Stimulated activated effector memory CD8-positive, alpha-beta T cell treated with anti-CD3 and anti-CD28 coated beads, Interleukin-12 subunit alpha, Interleukin-12 subunit beta, amount 100 ng/mL, for 72 hours (primary cell): ENCODE measurements around the gene FAM210A.

ENCODE experiments used
- ATAC-seq: fragments of 150-1000 bp; cut with Tn5 transposase; 2 replicates; pipeline ENCODE4 v1.10.0; 2021
- DNase-seq, 2 donors: peaks; one replicate each; pipeline ENCODE4 v3.0.0; 2021 to 2022; ENCODE audit warnings: low spot score in 2 of 2
- H3K27ac Mint-ChIP-seq: one replicate; pipeline ENCODE4 v1.8.0; 2022; ENCODE audit warnings: mild to moderate bottlenecking, mixed read lengths
- H3K36me3 Mint-ChIP-seq: one replicate; pipeline ENCODE4 v1.8.0; 2022; ENCODE audit warnings: mild to moderate bottlenecking, mixed read lengths
- H3K4me1 Mint-ChIP-seq: one replicate; pipeline ENCODE4 v1.8.0; 2022; ENCODE audit warnings: mixed read lengths
- H3K4me3 Mint-ChIP-seq: one replicate; pipeline ENCODE4 v1.8.0; 2022; ENCODE audit warnings: mild to moderate bottlenecking, mixed read lengths
- H3K9me3 Mint-ChIP-seq: one replicate; pipeline ENCODE4 v1.8.0; 2022; ENCODE audit warnings: mixed read lengths

The FAM210A gene

GRCh38 chr18:13624563-13625237 is 101.7 kb downstream of the FAM210A start:
- H3K36me3 Mint-ChIP-seq: peaks cover 17% of the 10 kb centered on the region
- H3K27ac Mint-ChIP-seq: peak overlapping the region; percentile 45
- H3K4me1 Mint-ChIP-seq: peaks cover 15% of the 10 kb centered on the region
- DNase-seq: no peak
- ATAC-seq: no peak
- no peaks in the 10 kb centered on the region for H3K9me3 Mint-ChIP-seq
- H3K4me3 Mint-ChIP-seq: no peak overlapping the region

GRCh38 chr18:13623871-13624270 is 102.5 kb downstream of the FAM210A start:
- no peaks in the 10 kb centered on the region for H3K9me3 Mint-ChIP-seq
- DNase-seq: no peak
- H3K4me1 Mint-ChIP-seq: peaks cover 10% of the 10 kb centered on the region
- ATAC-seq: no peak
- H3K36me3 Mint-ChIP-seq: peaks cover 17% of the 10 kb centered on the region
- no peak overlapping the region for H3K27ac Mint-ChIP-seq
- no peak overlapping the region for H3K4me3 Mint-ChIP-seq

- Mint-ChIP-seq H3K4me1 (peaks cover 12% of the 10 kb centered on the region), H3K27ac (no peak overlapping the region), H3K36me3 (peaks cover 17% of the 10 kb centered on the region), H3K9me3 (no peaks in the 10 kb centered on the region), H3K4me3 (no peak overlapping the region)
- ATAC-seq (no peak), DNase-seq (no peak)
These were observed 103.0 kb downstream of the FAM210A start for GRCh38 chr18:13623348-13623747.

GRCh38 chr18:13622751-13623150 is 103.6 kb downstream of the FAM210A start:
- Mint-ChIP-seq H3K4me3 (no peak overlapping the region), H3K9me3 (no peaks in the 10 kb centered on the region), H3K4me1 (peaks cover 16% of the 10 kb centered on the region), H3K27ac (no peak overlapping the region), H3K36me3 (peaks cover 17% of the 10 kb centered on the region)
- ATAC-seq: no peak
- DNase-seq: no peak

GRCh38 chr18:13621886-13622619 is 104.3 kb downstream of the FAM210A start:
- H3K27ac Mint-ChIP-seq: no peak overlapping the region
- peaks cover 12% of the 10 kb centered on the region for H3K36me3 Mint-ChIP-seq
- H3K4me3 Mint-ChIP-seq: no peak overlapping the region
- ATAC-seq: no peak
- H3K4me1 Mint-ChIP-seq: peaks cover 21% of the 10 kb centered on the region
- H3K9me3 Mint-ChIP-seq: no peaks in the 10 kb centered on the region
- DNase-seq: no peak

- H3K27ac Mint-ChIP-seq: no peak overlapping the region
- no peak for DNase-seq
- no peak overlapping the region for H3K4me3 Mint-ChIP-seq
- peaks cover 27% of the 10 kb centered on the region for H3K4me1 Mint-ChIP-seq
- ATAC-seq: no peak
- H3K36me3 Mint-ChIP-seq: peaks cover 12% of the 10 kb centered on the region
- H3K9me3 Mint-ChIP-seq: no peaks in the 10 kb centered on the region
These were observed 104.9 kb downstream of the FAM210A start for GRCh38 chr18:13621446-13621849.

GRCh38 chr18:13620818-13621445 is 105.4 kb downstream of the FAM210A start:
- peaks cover 32% of the 10 kb centered on the region for H3K4me1 Mint-ChIP-seq
- H3K4me3 Mint-ChIP-seq: no peak overlapping the region
- DNase-seq (no peak), ATAC-seq (no peak)
- no peak overlapping the region for H3K27ac Mint-ChIP-seq
- H3K9me3 Mint-ChIP-seq: no peaks in the 10 kb centered on the region
- H3K36me3 Mint-ChIP-seq: peaks cover 16% of the 10 kb centered on the region

- H3K9me3 Mint-ChIP-seq: no peaks in the 10 kb centered on the region
- H3K4me3 Mint-ChIP-seq: no peak overlapping the region
- ATAC-seq: no peak
- H3K27ac Mint-ChIP-seq: peak overlapping the region; percentile 76
- H3K4me1 Mint-ChIP-seq: peaks cover 38% of the 10 kb centered on the region
- H3K36me3 Mint-ChIP-seq: peaks cover 23% of the 10 kb centered on the region
- no peak for DNase-seq
These were observed 106.1 kb downstream of the FAM210A start for GRCh38 chr18:13620206-13620672.

- H3K9me3 Mint-ChIP-seq: no peaks in the 10 kb centered on the region
- no peak overlapping the region for H3K4me3 Mint-ChIP-seq
- ATAC-seq: no peak
- peak overlapping the region; percentile 76 for H3K27ac Mint-ChIP-seq
- H3K4me1 Mint-ChIP-seq: peaks cover 39% of the 10 kb centered on the region
- peaks cover 28% of the 10 kb centered on the region for H3K36me3 Mint-ChIP-seq
- peak in 1 of 2 donors; percentile 30 for DNase-seq
These were observed 106.7 kb downstream of the FAM210A start for GRCh38 chr18:13619505-13620205.

GRCh38 chr18:13618760-13619438 is 107.5 kb downstream of the FAM210A start:
- Mint-ChIP-seq H3K36me3 (peaks cover 34% of the 10 kb centered on the region), H3K4me1 (peaks cover 47% of the 10 kb centered on the region), H3K4me3 (no peak overlapping the region), H3K9me3 (no peaks in the 10 kb centered on the region), H3K27ac (no peak overlapping the region)
- no peak for ATAC-seq
- peak in 1 of 2 donors; percentile 44 for DNase-seq

- H3K4me3 Mint-ChIP-seq: no peak overlapping the region
- peak in 1 of 2 donors; percentile 41 for DNase-seq
- ATAC-seq: no peak
- H3K36me3 Mint-ChIP-seq: peaks cover 35% of the 10 kb centered on the region
- H3K4me1 Mint-ChIP-seq: peaks cover 56% of the 10 kb centered on the region
- no peaks in the 10 kb centered on the region for H3K9me3 Mint-ChIP-seq
- H3K27ac Mint-ChIP-seq: no peak overlapping the region
These were observed 108.4 kb downstream of the FAM210A start for GRCh38 chr18:13617826-13618515.

GRCh38 chr18:13616525-13617035 is 109.8 kb downstream of the FAM210A start:
- ATAC-seq (no peak), DNase-seq (peak in 1 of 2 donors; percentile 51)
- peaks cover 70% of the 10 kb centered on the region for H3K4me1 Mint-ChIP-seq
- H3K36me3 Mint-ChIP-seq: peaks cover 45% of the 10 kb centered on the region
- H3K9me3 Mint-ChIP-seq: no peaks in the 10 kb centered on the region
- peak overlapping the region; percentile 97 for H3K27ac Mint-ChIP-seq
- peak overlapping the region; percentile 88 for H3K4me3 Mint-ChIP-seq

- ATAC-seq (no peak), DNase-seq (peak in 1 of 2 donors; percentile 63)
- H3K36me3 Mint-ChIP-seq: peaks cover 51% of the 10 kb centered on the region
- H3K4me3 Mint-ChIP-seq: peak overlapping the region; percentile 88
- H3K27ac Mint-ChIP-seq: peak overlapping the region; percentile 97
- peaks cover 75% of the 10 kb centered on the region for H3K4me1 Mint-ChIP-seq
- no peaks in the 10 kb centered on the region for H3K9me3 Mint-ChIP-seq
These were observed 110.3 kb downstream of the FAM210A start for GRCh38 chr18:13616041-13616440.

GRCh38 chr18:13615432-13615861 is 110.9 kb downstream of the FAM210A start:
- H3K4me3 Mint-ChIP-seq: peak overlapping the region; percentile 88
- H3K9me3 Mint-ChIP-seq: no peaks in the 10 kb centered on the region
- ATAC-seq: peak; percentile 41
- H3K27ac Mint-ChIP-seq: peak overlapping the region; percentile 97
- H3K4me1 Mint-ChIP-seq: peaks cover 81% of the 10 kb centered on the region
- H3K36me3 Mint-ChIP-seq: peaks cover 53% of the 10 kb centered on the region
- peak in 1 of 2 donors; percentile 66 for DNase-seq
